HEK293T (cell line): ENCODE results near the gene DMKN.

Experiments
- ARNT ChIP-seq: fragments of 450-650 bp; IDR thresholded peaks from 2 replicates; pipeline ENCODE4 v1.6.1; 2017; ENCODE audit warnings: mild to moderate bottlenecking
- BHLHE40 ChIP-seq: fragments of 450-650 bp; IDR thresholded peaks from 2 replicates; pipeline ENCODE4 v1.6.1; 2016; ENCODE audit warnings: mild to moderate bottlenecking, moderate library complexity, borderline replicate concordance
- CTBP1 ChIP-seq: fragments of 450-650 bp; IDR thresholded peaks from 2 replicates; pipeline ENCODE4 v1.6.1; 2016; ENCODE audit warnings: borderline replicate concordance
- FOXA1 ChIP-seq: fragments of 450-650 bp; IDR thresholded peaks from 2 replicates; pipeline ENCODE4 v1.6.1; 2016; ENCODE audit warnings: mild to moderate bottlenecking
- FOXK2 ChIP-seq: fragments of 450-650 bp; IDR thresholded peaks from 2 replicates; pipeline ENCODE4 v1.6.1; 2016; ENCODE audit warnings: mild to moderate bottlenecking
- FOXM1 ChIP-seq: fragments of 450-650 bp; IDR thresholded peaks from 2 replicates; pipeline ENCODE4 v1.6.1; 2017; ENCODE audit warnings: mild to moderate bottlenecking, borderline replicate concordance
- HDGF ChIP-seq: fragments of 450-650 bp; IDR thresholded peaks from 2 replicates; pipeline ENCODE4 v1.6.1; 2017; ENCODE audit warnings: antibody characterized with exemption, borderline replicate concordance
- L3MBTL2 ChIP-seq: fragments of 450-650 bp; conservative IDR thresholded peaks from 2 replicates; pipeline ENCODE4 v1.6.1; 2016; ENCODE audit warnings: mild to moderate bottlenecking
- NFRKB ChIP-seq: fragments of 450-650 bp; IDR thresholded peaks from 2 replicates; pipeline ENCODE4 v1.6.1; 2016; ENCODE audit warnings: mild to moderate bottlenecking, moderate library complexity
- PKNOX1 ChIP-seq: fragments of 450-650 bp; IDR thresholded peaks from 2 replicates; pipeline ENCODE4 v1.6.1; 2016
- SP1 ChIP-seq: fragments of 450-650 bp; IDR thresholded peaks from 2 replicates; pipeline ENCODE4 v1.6.1; 2017
- SUZ12 ChIP-seq: fragments of 450-650 bp; IDR thresholded peaks from 2 replicates; pipeline ENCODE4 v1.6.1; 2016; ENCODE audit warnings: mild to moderate bottlenecking
- TARDBP ChIP-seq: fragments of 450-650 bp; IDR thresholded peaks from 2 replicates; pipeline ENCODE4 v1.6.1; 2016
- ZNF384 ChIP-seq: fragments of 450-650 bp; IDR thresholded peaks from 2 replicates; pipeline ENCODE4 v1.6.1; 2016

DNA sequence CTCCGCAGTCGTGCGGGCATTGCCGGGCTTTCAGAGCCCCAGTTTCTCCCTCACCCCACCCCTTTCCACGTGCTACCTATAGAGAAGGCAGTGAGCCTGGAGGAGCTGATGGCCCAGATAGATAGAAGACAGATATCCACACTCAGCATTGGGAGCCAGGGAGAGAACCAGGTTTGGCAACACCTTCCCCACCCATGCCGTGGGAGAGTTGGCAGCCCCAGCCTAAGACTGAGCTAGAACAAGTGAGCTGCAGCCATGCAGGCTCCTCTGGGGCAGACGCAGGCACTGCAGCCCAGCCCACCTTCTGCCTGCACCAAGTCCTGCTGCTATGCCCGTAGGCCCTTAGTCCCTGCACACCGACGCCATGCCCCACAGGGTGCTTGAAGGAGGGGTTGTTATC lies 12.8 kb downstream of the DMKN start:
- TF ChIP-seq BHLHE40 (no peak), ZNF384 (no peak), SUZ12 (no peak), CTBP1 (no peak), SP1 (no peak), PKNOX1 (no peak), FOXM1 (no peak), NFRKB (no peak), FOXA1 (no peak), ARNT (no peak), FOXK2 (no peak), HDGF (no peak), TARDBP (no peak), L3MBTL2 (no peak)
